Rectal smooth muscle tissue (tissue), 1 donor: ENCODE data around the gene RXRG.

ENCODE experiments used
- H3K27ac ChIP-seq: one replicate; pipeline ENCODE4 v1.7.0; 2013; ENCODE audit warnings: low read depth, low read length, inconsistent platforms
- H3K27me3 ChIP-seq: one replicate; pipeline ENCODE4 v1.7.0; 2013; ENCODE audit warnings: low read length; ENCODE audit not compliant: control insufficient read depth, insufficient read depth
- H3K36me3 ChIP-seq: one replicate; pipeline ENCODE4 v1.7.0; 2013; ENCODE audit warnings: low read length; ENCODE audit not compliant: control insufficient read depth, insufficient read depth
- H3K4me1 ChIP-seq: one replicate; pipeline ENCODE4 v1.7.0; 2013; ENCODE audit warnings: low read length; ENCODE audit not compliant: control insufficient read depth, insufficient read depth
- H3K4me3 ChIP-seq: one replicate; pipeline ENCODE4 v1.7.0; 2013; ENCODE audit warnings: low read length
- H3K9ac ChIP-seq: one replicate; pipeline ENCODE4 v1.7.0; 2013; ENCODE audit warnings: low read length

RXRG gene

DNA sequence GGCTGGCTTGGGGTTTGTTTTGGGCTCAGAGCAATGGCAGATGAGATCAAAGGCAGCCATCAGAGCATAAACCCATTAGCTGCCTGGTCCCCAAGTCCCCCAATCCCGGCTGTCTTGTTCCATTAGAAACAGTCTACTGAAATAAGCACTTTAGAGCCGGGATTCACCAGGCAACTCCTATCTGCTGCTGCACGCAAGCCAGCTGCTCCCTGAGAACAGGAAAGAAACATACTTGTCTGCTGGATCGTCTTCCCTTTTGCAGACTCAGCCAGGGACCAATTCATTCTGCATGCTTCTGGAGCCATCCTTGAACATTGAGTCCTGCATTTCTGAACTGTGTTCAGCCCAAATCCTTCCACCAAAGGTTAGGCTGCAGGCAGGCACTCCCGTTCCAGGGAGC lies 21.8 kb downstream of the RXRG start:
- Histone ChIP-seq H3K36me3 (no peaks in the 10 kb centered on the region), H3K4me1 (no peaks in the 10 kb centered on the region), H3K27me3 (no peaks in the 10 kb centered on the region), H3K9ac (no peak overlapping the region), H3K4me3 (no peak overlapping the region), H3K27ac (no peak overlapping the region)

- Histone ChIP-seq H3K27ac (no peak overlapping the region), H3K4me3 (no peak overlapping the region), H3K9ac (no peak overlapping the region), H3K36me3 (no peaks in the 10 kb centered on the region), H3K4me1 (no peaks in the 10 kb centered on the region), H3K27me3 (no peaks in the 10 kb centered on the region)
These were observed 24.3 kb downstream of the RXRG start for GRCh38 chr1:165420655-165421054.

DNA sequence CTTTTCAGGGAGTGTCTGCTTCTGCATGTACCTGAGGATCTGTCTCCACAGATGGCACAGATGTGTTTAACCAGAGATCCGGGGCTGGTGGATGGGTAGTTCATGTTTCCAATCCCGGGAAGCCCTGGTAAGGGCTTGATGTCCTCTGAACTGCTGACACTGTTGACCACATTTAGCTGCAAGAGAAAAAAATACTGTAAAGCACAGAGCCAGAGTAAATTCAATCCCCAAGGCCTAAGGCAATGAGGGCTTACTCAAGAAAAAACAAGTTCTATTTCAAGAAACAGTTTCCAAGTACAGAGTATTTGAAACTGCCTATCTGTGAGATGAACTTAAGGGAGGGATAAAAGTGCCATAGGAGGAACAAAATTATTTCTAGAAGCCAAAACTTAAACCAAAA lies 25.1 kb downstream of the RXRG start:
- no peaks in the 10 kb centered on the region for H3K4me1 ChIP-seq
- no peak overlapping the region for H3K9ac ChIP-seq

GRCh38 chr1:165418195-165418594 lies 26.7 kb downstream of the RXRG start:
- no peaks in the 10 kb centered on the region for H3K27me3 ChIP-seq
- H3K36me3 ChIP-seq, result no peaks in the 10 kb centered on the region
- H3K4me3 ChIP-seq, result no peak overlapping the region
- H3K4me1 ChIP-seq, result no peaks in the 10 kb centered on the region
- H3K9ac ChIP-seq, result no peak overlapping the region
- no peak overlapping the region for H3K27ac ChIP-seq

More for the DNA sequence above, 25.1 kb downstream of the RXRG start:
- Histone ChIP-seq H3K4me3 (no peak overlapping the region), H3K36me3 (no peaks in the 10 kb centered on the region), H3K27me3 (no peaks in the 10 kb centered on the region), H3K27ac (no peak overlapping the region)

DNA sequence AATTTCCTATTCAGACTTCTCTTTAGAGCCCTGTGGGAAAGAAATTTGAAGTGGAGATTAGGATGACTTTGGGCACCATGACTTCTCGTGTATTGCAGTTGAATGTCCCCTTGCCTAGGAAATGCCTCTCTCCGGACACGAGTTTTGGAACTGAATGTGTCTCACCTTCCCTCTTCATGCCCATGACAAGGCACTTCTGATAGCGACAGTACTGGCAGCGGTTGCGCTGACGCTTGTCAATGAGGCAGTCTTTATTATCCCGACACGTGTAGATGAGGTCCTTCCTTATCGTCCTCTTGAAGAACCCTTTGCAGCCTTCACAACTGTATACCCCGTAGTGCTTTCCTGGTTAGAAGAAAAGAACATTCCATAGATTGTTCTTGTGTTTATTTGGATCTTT lies 28.1 kb downstream of the RXRG start:
- Histone ChIP-seq H3K27me3 (no peaks in the 10 kb centered on the region), H3K4me1 (no peaks in the 10 kb centered on the region), H3K36me3 (no peaks in the 10 kb centered on the region), H3K27ac (no peak overlapping the region), H3K4me3 (no peak overlapping the region), H3K9ac (no peak overlapping the region)

DNA sequence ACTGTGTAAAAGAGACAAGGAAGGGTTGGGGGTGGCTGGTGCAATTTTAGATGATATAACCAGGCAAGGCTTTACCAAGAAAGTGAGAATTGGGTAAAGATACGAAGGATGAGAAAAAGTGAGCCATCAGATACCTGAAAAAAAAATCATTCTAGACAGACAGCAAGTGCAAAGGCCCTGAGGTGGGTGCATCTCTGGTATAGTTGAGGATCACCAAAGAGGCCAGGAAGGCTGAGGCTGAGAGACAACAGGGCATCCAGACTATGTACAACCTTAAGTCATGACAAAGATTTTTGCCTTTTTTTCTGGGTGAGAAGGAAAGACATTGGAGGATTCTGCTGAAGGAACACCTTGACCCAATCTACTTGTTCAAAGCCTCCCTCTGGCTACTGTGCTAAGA lies 29.9 kb downstream of the RXRG start:
- Histone ChIP-seq H3K4me3 (no peak overlapping the region), H3K9ac (no peak overlapping the region), H3K4me1 (no peaks in the 10 kb centered on the region), H3K36me3 (no peaks in the 10 kb centered on the region), H3K27ac (no peak overlapping the region), H3K27me3 (no peaks in the 10 kb centered on the region)

GRCh38 chr1:165414620-165415019 lies 30.3 kb downstream of the RXRG start:
- Histone ChIP-seq H3K4me3 (no peak overlapping the region), H3K4me1 (no peaks in the 10 kb centered on the region), H3K36me3 (no peaks in the 10 kb centered on the region), H3K27ac (no peak overlapping the region), H3K9ac (no peak overlapping the region), H3K27me3 (no peaks in the 10 kb centered on the region)

DNA sequence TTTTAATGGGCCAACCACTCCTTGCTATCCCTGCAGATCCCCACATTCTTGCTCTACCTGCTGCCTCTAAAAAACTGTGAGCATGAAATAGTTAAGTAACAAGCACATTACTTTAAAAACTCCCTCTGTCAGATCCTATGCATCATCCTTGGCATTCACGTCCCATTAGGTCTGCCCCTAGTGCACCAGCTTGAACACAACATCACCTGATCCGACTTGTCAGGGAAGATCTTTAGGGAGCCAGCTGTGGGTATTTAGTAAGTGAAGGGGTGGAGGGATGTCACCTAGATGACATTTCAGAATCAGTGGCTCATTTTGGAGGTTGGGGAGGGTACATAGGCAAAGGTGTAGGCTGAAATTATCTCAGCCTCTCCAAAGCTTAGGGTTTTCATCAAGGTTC lies 33.5 kb downstream of the RXRG start:
- Histone ChIP-seq H3K36me3 (no peaks in the 10 kb centered on the region), H3K4me3 (no peak overlapping the region), H3K9ac (no peak overlapping the region), H3K27ac (no peak overlapping the region), H3K27me3 (no peaks in the 10 kb centered on the region), H3K4me1 (no peaks in the 10 kb centered on the region)

DNA sequence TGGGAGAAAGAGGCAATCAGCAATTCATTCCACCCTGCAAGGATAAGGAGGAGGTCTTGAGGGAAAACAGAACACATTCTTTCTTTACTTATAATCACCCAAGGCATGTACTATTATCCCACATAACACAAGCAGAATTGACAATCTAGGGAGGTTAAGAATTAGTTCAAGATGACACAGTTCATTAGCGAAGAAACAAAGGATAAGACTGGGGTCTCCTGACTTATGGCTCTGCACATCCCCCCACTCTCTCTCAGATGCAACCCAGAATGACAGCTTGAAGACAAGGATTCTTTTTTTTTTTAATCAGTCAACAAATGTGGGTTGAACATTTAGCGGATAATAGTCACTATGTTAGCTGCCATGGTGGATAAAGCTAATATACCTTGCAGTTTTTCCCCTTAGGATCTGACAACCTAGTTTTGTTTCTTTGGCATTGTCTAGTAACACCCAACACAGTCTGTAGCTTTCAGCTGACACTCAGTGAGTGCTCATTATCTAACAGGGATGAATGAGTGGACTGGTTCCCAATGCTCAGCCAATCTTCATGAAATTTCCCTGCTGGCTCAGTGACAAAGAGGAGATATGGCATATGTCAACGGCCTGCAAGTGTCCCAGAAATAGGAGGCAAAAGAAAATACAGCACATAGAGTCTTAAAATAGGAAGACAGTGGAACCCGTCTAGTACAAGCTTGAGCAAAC lies 35.1 kb downstream of the RXRG start:
- Histone ChIP-seq H3K36me3 (no peaks in the 10 kb centered on the region), H3K27ac (no peak overlapping the region), H3K27me3 (no peaks in the 10 kb centered on the region), H3K4me1 (no peaks in the 10 kb centered on the region), H3K4me3 (no peak overlapping the region), H3K9ac (no peak overlapping the region)

GRCh38 chr1:165408518-165408917 lies 36.4 kb downstream of the RXRG start:
- H3K27me3 ChIP-seq, result no peaks in the 10 kb centered on the region

DNA sequence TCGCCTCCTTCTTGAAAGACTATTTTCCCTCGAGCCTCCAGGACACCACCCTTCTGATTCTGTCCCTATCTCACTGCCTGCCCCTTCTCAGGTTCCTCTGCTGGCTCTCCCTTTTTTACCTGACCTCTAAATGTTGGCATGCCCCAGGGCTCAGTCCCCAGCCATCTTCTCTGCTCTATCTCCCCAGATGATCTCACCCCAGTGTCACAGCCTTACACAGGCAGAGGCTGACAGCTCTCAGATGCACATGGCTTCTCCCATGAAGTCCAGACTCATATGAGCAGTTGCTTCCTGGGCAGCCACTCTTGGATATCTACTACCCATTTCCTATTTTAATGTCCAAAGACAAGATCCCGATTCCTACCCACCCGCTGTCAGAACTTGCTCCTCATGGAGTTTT lies 37.5 kb downstream of the RXRG start:
- no peak overlapping the region for H3K4me3 ChIP-seq
- H3K4me1 ChIP-seq, result no peaks in the 10 kb centered on the region
- no peaks in the 10 kb centered on the region for H3K36me3 ChIP-seq
- H3K27me3 ChIP-seq, result no peaks in the 10 kb centered on the region
- no peak overlapping the region for H3K9ac ChIP-seq
- no peak overlapping the region for H3K27ac ChIP-seq

More at GRCh38 chr1:165408518-165408917, 36.4 kb downstream of the RXRG start:
- no peak overlapping the region for H3K27ac ChIP-seq
- H3K36me3 ChIP-seq, result no peaks in the 10 kb centered on the region
- no peaks in the 10 kb centered on the region for H3K4me1 ChIP-seq
- H3K9ac ChIP-seq, result no peak overlapping the region
- no peak overlapping the region for H3K4me3 ChIP-seq

- Histone ChIP-seq H3K27ac (no peak overlapping the region), H3K36me3 (no peaks in the 10 kb centered on the region), H3K9ac (no peak overlapping the region), H3K4me3 (no peak overlapping the region), H3K4me1 (no peaks in the 10 kb centered on the region), H3K27me3 (no peaks in the 10 kb centered on the region)
These were observed 41.0 kb downstream of the RXRG start for GRCh38 chr1:165403835-165404482.

- Histone ChIP-seq H3K4me3 (no peak overlapping the region), H3K4me1 (no peaks in the 10 kb centered on the region), H3K36me3 (no peaks in the 10 kb centered on the region), H3K27ac (no peak overlapping the region), H3K27me3 (no peaks in the 10 kb centered on the region), H3K9ac (no peak overlapping the region)
These were observed 42.3 kb downstream of the RXRG start for GRCh38 chr1:165402517-165403111.
